GM18909 (cell line): ENCODE measurements around the gene C3orf18.
A peak's percentile ranks its signal among the peaks of the same experiment; 100 is the strongest.

Experiments used
- ATAC-seq: cut with Tn5 transposase; IDR thresholded peaks from one replicate; pipeline ENCODE4 v1.9.1; 2021; ENCODE audit warnings: mild to moderate bottlenecking; ENCODE audit not compliant: unreplicated experiment, poor library complexity

The C3orf18 gene

DNA sequence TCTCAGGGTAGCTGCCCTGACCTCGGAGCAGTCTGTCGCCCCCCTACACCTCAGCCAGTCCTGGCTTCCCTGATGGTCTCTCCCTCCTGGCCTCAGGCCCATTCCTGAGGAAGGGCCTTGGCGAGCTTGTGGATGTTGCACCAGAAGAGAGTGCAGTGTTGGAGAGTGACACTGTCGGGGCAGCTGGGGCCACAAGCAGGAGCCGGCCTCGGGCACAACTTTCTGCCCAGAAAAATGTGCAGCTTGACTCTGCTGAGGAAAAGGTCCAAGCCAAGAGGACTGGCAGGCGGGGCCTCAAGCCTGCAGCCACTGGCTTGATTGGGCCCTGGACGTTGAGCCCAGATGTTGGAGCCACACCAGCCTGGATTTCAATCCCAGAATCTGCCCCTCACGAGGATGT is 14.5 kb upstream of the C3orf18 start:
- ATAC-seq, result no peak

DNA sequence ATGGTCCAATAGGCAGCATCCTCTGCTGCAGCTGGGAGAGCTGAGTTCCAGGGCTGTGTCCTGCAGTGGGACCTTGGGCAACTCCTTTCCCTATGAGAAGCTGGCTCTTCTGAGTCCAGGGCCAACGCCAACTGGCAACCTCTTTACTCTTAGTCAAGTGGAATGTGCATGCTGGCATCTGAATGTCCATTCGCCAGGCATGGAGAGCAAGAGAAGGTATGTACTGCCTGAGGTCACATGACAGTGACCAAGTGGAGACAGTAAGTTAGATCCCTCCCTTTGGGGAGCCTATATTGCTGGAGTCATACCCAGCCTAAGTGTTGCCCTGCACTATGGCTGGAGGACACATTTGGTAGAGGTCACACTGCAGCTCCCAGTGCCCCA is 13.9 kb upstream of the C3orf18 start:
- ATAC-seq, result no peak

DNA sequence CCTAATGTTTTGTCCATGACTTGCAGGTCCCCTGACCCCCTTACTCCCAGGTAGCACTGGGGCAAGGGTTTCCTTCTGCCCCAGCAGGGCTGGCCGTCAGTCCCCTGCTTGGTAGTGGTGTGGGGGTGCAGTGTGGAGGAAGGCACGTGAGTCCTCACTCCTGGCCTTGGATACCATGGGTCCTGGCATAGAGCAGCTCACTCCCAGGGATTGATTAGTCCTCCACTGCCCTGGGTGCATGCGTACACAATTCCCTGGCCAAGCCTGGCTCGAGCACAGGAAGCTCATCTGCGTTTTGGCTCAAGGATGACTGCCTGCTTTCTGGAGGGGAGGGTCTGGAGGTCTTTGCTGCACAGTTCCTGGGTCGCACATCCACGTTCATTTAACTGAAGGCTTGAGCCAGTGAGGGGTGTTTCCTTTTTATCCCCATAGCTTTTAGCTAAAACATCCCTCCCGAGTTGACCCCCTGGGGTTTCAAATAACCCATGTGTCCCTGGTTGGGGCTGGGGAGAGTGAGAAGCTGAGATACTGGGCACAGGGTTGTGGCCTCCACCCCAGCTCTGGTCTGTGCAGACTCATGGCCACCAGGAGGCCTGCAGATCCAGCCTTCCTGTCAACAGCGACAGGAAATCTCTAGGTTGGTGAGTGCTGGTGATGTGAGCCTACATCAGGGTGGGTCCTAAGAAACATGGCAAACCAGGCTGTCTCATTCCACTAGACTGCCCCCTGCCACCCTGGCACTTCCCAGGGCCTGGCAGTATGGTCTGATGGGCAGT is 13.3 kb upstream of the C3orf18 start:
- ATAC-seq, result no peak

DNA sequence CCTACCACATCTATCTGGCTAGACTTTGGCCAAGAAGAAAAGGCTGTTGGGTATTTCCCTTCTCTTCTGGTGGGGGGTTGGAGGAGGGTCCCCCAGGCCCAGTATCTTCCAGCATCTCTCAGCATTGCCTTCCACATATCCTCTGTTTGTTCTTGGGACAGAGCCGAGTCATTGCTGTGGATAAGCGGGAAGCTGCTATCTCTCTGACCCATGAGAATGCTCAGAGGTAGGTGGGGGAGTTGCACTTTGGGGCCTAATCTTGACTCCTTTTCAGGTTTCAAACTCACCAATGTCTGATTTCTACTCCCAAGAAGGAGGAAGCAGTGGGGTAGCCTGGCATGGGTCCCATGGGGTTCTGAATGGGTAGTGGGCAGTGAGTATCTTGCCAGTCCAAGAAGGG is 9.8 kb upstream of the C3orf18 start:
- ATAC-seq, result no peak

DNA sequence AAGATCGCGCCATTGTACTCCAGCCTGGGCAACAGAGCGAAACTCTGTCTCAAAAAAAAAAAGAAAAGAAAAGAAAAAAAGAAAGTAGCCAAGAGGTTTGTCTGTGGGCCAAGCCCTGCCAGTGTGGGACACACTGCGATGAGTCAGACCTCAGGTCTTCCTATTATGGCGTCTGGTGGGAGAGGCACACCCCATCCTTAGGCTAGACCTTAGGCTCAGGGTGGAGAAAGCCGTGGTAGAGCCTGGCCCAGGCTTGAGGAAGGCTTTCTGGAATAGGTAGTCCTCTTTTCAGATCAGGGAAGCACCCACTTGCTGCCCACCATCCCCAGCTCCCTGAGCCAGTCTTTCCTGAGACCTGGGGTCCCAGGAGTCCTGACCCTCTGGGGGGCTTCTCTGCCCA is 7.8 kb upstream of the C3orf18 start:
- no peak for ATAC-seq

DNA sequence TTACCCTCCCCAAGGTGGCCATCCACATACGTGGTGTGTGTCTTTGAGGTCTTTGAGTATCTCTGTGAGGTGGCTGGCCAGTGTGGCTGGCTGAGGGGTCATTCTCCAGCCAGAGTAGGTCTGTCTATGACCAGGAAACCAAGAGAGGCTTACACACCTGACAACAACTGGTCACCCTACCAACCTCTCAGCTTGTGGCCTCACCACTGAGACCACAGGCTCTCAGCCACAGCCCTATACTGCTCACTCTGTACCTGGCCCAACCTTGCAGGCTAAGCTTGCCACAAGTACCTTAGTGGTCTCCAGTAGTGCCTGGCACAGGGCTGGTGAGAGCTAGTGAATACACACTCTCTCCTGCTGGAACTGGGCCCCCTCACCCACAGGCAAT is 6.9 kb upstream of the C3orf18 start:
- no peak for ATAC-seq

DNA sequence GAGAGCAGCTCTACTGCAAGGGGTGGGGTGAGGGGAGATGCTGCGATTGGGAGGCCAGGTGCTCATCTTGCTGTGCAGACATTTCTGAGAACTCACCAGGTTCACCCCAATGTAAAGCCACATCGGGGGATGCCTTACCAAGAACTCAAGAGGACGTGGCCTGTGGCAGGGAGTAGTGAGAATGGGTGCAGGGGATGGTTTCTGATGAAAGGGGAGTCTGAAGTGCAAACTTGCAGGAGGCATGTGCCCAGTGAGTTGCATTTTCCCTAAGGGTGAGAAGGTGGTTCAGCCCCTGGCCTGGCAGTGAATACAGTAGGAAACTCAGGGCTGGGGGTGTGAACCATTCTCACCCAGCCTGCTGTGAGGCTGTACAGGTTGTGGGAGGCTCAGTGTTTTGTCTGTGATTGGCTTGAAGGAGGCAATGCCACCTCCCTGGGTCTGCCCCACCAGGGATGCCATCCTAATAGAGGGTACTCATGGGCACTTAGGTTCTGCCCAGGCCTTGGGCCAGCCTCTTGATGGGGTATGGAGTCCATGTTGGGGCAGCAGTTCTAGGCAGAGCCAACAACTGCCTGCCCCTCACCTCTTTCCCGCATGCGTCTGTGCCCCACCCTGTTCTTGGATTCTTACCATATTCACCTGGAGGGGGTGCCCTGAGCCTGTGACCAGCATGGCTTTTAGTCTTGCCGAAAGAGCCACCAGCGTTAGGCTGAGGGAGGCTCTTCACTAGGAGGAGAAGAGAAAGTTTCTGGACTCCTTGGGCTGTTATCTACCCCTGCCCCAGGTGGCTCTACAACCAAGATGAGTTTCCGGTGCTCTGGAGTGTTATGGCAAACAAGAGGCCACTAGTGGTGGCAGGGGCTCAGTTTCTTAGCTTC is 6.3 kb upstream of the C3orf18 start:
- no peak for ATAC-seq

DNA sequence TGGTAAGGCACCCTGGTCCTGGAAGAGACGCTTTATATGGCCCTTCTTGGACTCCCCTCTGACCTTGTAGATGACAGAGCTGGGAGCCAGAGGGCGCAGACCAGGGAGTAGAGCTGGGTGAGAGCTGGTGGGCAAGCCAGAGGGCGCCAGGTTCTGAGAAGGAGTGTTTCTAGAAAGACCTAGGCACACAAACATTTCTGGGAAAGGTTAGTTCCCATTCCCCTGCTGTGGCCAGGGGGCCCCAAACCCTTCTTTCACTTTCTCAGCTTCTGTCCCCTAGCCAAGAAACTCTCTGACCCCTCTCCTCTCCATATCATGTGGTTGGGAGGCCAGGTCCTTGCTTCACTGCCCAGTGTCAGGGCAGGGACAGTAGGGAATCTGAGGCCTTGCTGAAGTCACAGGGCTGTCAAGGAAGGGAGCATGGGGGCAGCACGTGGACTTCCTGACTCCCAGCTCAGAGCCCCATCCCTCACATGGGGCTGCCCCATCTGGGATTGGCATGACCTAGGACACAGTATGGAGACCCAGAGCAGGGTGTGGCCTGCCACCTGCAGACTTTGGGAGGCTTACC is 5.3 kb upstream of the C3orf18 start:
- no peak for ATAC-seq

DNA sequence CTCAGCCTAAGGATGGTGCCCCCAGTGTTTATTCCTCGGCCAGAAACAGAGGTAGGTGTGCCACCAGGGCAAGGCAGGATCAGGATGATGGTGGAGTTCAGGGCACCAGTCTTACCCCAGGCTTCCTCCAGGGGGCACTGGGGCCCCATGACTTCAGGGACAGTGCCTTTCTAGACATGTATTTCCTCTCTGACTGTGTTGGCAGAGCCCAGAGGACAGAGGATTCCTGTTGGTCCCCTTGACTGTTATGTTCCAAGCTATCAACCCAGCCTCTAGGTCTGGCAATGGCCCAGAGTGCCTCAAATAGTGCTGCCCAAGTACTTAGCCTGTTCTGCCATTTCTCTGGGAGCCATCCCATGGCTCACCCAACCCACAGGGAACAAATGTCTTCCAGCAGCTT is 4.6 kb upstream of the C3orf18 start:
- ATAC-seq, result no peak

DNA sequence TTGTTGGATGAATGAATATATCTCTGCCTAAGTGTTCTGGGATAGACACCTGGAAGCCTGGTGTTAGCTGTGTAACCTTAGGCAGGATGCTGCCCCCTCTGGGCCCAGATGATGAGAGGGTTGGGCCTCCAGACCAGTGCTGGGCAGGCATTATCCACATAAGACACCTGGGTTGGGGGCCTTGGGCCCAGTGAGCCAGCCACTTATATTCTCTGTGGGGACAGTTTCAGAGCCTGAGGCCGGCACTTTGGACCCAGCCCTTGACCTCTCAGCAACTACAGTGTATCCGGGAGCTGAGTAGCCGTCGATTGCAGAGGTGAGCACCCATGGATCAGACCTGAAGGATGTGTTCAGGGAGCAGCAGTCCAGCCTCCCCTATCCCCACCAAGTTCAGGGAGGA is 3.9 kb upstream of the C3orf18 start:
- no peak for ATAC-seq

DNA sequence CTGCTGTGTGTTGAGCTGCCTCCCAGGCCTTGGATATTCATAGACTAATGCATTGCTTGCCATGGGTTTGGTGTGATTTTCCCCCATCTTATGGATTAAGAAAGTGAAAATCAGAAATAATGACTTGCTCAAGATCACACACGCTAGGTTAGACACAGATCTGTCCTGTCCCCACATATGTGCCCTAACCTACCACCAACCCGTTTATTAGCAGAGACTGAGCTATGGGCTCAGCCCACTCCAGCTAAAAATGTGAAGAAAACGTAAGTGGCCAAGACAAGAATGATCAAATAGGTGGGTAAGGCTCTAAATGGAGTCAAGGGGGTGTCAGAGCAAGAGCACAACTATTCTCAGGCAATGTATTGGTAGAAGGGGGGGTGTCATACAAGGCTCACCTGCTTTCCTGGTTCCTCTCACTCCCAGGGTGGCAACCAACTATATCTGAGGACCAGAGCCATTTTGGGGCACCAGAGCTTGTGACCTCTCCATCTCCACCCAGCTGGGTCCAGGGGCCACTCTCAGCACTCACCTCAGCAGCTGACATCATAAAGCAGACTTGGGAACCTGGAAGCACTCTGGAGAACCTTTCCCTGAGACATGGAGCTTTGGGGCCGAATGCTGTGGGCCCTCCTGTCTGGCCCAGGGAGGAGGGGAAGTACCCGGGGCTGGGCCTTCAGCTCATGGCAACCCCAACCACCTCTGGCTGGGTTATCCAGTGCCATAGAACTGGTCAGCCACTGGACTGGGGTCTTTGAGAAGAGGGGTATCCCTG is 3.1 kb upstream of the C3orf18 start:
- ATAC-seq, result no peak

DNA sequence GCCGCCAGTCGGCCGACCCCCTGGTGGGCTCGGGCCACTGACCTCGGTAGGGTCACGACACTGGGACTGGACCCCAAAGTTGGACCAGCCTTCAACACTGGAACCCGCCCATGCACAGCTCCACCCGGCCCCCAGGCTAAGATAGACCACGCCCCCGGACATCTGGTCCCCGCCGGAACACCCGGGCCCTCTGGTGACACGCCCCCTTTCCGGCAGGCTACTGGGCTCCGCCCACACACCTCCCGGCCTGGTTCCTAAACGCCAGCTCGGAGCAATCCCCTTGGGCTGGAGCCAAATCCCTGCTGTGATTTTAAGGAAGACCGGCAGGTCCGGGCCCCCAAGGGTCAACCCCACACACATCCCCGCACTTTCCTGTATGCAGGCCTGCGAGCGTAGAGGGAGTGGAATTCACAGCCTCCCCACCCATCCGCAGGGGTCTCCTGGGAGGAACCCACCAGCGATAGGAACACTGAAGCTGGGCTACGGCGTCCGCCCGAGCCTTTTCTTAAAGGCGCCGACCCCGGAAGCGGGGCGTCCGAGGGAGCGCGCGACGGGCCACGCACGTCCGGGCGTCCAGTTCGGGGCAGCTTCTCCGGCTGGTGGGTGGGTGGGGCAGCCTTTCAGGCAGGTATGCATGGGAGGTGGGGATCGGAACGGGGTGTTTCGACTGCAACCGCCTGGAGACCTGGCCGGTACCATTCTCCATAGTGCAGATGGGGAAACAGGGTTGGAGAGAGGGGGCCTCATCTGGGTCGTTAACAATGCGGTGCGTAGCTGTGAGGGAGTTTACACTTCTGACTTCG is 1.6 kb upstream of the C3orf18 start, which contains the start of gene HEMK1:
Gene HEMK1, plus strand, starts transcription at position 576 of the 803 bp plus-strand sequence. CDS start 1,583 bp downstream, outside the sequence.
- ATAC-seq, result peak; percentile 68

DNA sequence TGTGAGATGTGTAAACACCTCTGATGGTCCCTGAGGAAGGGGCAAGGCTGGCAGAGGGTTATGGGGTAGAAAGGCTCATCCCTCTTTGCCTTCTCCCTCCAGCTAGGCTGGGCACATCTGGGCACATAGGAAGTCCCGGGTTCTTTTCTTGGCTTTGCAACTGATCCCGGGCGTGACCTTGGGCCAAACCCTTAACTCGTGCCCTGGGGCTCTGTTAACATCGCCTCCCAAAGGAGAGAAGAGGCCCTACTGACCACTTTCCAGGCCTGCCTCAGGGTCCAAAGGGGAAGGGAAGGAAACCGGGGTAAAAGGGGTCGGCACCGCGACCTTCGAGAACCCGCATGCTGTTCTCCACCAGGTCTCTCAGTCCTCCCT is 549 bp downstream of the C3orf18 start:
- ATAC-seq, result no peak

DNA sequence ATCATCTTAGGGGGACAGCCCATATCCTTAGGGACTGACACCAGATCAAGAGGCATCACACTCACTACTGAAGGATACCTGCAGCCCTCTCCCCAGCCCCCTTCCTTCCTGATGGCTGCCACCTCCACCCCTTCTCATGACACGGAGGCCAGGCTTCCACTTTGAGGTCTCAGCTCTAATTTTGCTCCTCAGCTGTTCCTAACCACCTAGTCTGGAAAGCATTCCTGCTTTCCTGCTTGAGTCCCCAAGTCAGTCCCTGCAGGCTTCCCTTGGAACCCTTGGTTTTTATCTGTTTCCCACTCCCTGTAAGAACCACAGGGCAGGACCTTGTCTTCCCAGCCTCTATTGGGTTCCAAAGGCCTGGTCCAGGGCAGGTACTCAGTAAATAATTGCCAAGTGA is 3.2 kb downstream of the C3orf18 start:
- no peak for ATAC-seq

DNA sequence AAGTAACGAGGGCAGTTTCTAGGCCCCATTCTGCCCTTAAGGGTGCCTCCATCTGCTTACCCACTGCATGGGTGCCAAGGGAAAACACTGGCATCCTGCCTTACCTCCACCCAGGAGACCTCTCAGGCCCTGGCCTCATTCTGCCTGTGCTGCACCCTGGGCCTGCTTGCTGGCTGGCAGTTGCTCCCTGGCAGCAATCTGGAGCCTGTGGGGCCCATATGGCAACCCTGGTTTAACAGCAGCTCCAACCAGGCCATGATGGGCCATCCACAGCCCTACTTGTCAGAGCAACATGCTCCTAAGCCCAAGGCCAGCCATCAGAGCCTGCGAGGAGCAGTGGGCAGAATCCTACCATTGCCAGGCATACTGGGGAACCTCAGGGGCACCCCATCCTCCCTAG is 3.7 kb downstream of the C3orf18 start:
- no peak for ATAC-seq

DNA sequence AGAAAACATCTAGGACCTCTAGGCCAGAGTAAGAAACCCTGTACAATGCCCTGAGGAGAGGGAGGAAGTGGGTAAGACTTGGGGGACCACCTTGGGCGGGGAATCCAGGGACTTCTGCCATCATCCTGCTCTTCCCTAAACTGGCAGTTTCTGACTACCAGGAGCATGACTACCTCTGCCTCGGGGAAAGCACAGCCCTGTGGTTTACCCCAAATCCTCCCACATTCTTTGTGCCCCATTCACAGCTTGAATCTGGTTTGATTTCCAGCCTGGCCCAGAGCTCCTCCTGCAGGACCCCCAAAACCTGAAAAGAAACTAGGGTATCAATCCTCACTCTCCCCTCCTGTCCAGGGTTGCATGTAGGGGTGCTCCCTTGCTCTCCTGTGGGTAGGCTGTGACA is 4.7 kb downstream of the C3orf18 start:
- no peak for ATAC-seq

DNA sequence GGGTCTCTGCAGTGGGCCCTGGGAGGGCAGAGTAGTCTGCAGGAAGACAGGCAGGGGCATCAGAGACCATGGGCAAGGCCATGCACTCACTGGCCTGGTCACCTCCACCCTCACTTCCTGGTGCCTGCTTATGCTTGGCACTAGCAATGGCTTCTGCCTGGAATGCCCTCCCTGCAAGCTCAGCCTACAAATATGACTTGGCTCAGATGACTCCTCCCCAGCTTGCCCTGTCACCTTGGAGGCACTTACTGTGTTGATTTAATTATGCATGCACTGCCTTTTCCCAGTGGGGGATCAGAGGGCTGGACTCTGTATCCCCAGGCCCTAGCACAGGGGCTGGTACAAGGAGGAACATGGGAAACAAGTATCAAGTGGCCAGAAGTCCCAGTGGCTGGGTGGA is 7.8 kb downstream of the C3orf18 start:
- no peak for ATAC-seq

DNA sequence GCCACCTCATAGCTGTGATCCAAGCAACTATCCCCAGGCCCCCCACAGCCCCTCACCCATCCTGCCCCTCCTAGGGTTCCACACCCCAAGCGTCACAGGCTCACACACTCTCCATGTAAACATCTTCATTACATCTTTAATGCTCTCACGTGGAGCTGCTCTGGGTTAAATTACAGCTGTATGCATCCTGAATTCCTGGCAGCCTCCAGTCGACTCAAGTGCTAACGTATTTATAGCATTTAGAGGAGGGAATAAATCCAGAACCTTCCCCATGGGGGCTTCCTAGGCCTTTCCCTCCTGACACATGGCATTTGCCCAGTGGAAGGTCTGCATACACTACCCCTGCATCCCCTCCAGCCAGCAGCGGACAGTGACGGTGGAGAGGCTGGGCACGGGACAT is 9.6 kb downstream of the C3orf18 start:
- ATAC-seq, result no peak

DNA sequence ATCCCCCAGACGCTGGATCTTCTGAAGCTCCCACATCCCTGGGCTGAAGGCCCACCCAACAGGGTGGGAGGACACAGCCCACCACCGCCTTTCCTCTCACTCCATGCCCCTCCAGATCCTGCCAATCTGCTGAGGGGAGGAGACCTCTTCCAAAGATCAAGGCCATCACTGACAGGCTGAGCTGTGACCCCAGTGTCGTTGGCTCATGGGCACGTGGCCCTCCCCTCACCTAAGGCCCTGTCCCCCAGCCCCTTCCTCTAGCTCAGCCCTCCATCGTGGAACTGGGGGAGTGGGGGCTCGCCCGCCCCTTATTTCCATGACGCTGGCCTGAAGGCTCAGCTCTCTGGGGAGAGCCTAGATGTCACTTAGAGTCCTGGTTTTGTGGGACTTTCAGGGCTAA is 10.4 kb downstream of the C3orf18 start:
- no peak for ATAC-seq

DNA sequence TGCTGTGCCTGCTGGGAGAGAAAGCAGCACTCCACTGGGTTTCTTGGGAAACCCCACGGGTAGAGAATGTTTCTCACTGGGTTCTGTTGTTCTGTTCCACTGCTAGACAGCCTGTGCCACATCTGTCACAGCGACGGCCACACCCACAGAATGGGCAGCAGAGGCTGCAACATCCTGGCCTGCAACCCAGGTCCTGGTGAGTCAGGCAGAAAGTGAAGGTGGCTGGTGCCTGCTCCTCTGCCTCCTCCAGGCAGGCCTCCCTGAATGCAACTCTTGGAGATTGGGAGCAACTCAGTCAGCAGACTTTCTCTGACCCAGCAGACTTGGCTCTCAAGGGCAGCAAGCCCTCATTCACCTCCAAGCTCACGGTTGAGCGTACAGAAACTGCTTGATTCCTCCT is 13.0 kb downstream of the C3orf18 start:
- no peak for ATAC-seq
